HG02981 (cell line): ENCODE results near the gene NUDT14.

Experiments used
- ATAC-seq: cut with Tn5 transposase; IDR thresholded peaks from one replicate; pipeline ENCODE4 v1.9.1; 2021; ENCODE audit warnings: mild to moderate bottlenecking, moderate library complexity; ENCODE audit not compliant: unreplicated experiment

NUDT14 gene

GRCh38 chr14:105177082-105177481 lies 4.0 kb downstream of the NUDT14 start:
- ATAC-seq = no peak

DNA sequence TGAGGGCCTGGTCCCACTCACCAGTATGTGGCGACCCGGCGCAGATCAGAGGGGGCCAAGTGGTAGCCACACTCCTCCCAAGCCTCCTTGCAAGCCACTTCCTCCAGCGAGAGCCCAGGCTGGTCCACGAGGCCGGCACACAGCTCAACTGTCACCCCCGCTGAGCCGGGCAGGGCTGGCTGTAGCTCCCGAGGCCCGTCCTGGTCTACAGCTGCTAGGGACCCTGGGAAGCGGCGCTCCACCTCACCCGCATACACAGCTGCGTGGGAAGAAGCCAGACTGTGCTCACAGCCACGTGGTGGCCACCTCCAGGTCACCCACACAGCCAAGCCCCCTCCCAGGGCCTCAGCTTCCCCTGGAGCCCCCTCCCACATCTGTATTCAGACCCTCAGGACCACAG lies 4.6 kb downstream of the NUDT14 start:
- ATAC-seq = no peak

DNA sequence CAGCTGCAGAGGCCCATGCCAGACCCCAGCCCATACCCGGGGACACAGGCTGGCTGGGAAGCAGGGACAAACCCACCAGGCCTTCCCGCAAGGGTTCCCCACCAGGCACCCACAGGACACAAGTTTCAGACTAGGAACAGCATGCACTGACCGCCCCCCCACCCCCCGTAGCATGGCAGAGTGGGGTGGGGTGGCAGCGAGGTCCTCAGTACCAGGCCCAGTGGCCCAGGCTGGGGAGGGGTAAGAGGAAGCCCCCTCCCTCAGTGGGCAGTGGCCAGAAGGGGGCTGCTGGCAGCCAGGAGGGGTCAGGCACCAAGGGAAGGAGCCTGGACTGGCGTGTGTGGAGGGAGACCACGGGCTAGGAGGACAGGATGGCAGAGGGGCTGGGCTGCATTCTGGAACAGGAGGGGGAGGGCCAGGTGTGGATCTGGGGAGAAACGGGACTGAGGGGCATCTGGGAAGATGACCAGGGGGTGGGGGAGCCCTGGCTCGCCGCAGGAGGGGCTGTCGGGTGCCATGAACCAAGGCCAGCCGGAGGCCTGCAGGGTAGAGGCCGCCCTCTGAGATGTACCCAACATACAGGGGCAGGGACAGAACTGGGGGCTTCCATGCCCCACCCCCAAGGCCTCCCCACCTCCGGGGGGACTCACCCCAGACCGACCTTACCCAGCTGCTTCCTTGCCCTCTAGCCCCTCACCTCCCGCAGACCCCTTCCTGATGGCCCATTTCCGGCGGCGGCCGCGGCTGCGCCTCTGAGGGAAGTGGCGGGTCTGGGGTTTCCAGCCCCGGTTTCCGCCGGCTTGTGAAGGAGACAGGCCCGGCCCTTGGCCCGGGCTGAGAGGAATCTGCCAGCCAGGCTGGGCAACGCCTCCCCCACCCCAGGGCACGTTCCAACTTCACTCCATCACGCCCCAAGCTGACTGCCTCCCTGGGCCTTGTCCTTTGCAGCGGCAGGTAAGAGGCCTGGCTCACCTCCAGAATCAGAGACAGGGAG lies 6.9 kb downstream of the NUDT14 start:
- ATAC-seq = no peak

- ATAC-seq = no peak
These were observed 8.0 kb downstream of the NUDT14 start for GRCh38 chr14:105173145-105173544.

- ATAC-seq = no peak
These were observed 8.6 kb downstream of the NUDT14 start for GRCh38 chr14:105172476-105172875.

GRCh38 chr14:105171004-105171673 lies 10.0 kb downstream of the NUDT14 start:
- ATAC-seq = no peak

GRCh38 chr14:105169776-105170655 lies 11.1 kb downstream of the NUDT14 start:
- ATAC-seq = no peak

DNA sequence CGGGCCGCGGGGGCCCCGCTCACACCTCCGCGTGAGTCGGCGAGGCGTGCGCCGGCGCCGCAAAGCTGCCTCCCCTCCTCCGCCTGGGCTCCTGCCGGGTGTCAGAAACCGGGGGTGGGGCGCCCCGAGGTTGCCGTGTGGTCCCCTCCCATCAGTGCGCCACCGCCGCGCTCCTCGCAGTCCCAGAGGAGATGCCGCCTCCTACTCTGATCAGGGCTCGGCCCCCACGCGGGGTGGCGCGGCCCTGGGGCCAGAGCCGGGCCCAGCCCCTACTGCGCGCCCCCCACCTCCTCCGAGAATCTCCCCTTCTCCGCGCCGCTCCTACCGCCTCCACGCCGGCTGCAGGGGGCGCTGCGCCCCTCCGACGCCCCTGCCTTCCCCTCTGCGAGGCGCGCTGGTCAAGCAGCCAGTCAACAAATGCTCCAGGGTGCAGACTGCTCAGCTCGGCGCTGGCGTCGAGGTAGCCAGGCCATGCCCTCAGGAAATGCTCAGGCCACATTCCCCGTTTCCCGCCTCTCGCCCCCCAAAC lies 12.1 kb downstream of the NUDT14 start:
- ATAC-seq = no peak

DNA sequence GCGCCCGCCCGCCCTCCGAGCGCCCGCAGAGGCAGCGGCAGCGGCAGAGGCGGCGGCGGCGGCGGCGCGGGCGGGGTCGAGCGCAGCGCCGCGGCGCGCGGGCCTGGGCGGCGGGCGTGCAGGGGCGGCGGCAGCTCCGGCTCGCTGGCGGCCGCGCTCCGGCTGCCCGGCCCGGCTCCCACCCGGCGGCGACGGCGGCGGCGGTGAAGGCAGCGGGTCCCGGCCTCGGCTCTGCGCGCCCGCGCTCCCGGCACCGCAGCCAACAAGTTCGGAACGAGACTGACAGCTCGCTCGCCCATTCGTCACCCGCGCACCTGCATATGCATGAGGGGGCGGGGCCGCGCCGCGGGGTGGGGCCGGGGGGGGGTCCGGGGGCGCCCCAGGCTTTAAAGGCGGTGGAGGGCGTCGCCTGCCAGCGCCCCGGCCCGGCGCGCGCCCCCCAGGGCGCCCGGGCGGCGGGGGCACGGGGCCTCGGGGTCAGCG lies 12.6 kb downstream of the NUDT14 start, which contains the start of gene JAG2:
JAG2 (minus strand) TSS at position 281 of the 483 bp plus-strand sequence. CDS start 356 bp downstream, outside the sequence.
- no peak for ATAC-seq

DNA sequence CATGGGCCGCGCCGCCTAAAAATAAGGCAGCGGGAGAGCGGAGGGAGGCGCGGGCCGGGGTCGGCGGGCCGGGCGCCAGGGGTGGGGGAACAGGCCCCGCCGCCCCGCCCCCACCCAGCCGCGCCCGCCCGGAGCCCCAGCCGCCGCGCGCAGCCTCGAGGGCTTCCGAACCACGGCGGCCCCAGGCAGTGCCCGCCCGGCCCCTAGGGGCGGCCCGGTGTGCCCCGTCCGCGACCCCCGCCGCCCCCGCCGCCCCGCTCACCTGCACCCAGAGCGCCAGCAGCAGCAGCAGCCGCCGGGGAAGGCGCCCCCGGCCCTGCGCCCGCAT lies 13.1 kb downstream of the NUDT14 start:
- no peak for ATAC-seq

- no peak for ATAC-seq
These were observed 13.6 kb downstream of the NUDT14 start for GRCh38 chr14:105167303-105168092.

DNA sequence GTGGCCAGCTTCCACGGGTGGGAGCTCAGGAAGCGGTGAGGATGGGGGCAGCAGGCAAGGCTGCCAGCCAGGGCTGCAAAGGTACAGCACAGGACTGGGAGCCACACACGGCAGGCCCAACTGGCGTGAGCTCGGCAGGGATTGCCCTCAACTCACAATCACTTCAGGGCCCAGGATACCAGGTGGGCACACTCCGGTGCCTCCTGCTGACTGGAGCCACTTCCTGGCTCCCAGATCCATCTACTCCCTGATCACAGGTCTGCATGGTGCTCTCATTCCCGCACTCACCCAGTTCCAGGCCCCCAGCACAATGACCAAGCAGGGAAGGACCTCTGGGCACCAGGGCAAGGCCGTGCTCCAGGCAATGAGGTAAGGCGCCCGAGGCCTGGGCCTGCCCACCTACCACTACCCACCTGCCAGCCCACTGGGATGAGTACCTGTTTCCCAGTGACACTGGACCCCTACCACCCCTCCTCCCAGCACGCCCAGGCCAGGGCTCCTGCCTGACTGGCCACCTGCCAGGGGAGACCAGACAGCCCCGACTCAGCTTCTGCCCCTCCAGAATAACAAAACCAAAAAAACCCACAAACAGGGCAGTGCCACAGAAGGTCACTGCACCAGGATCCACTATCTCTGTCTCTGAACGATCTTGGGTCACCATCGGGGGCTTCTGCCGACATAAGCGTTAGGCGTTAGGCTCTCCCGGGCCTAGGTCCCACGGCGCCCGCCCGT lies 14.4 kb downstream of the NUDT14 start:
- ATAC-seq = no peak

GRCh38 chr14:105165761-105166485 lies 15.2 kb downstream of the NUDT14 start:
- no peak for ATAC-seq

GRCh38 chr14:105165134-105165704 lies 15.9 kb downstream of the NUDT14 start:
- no peak for ATAC-seq

GRCh38 chr14:105163040-105163742 lies 17.9 kb downstream of the NUDT14 start:
- ATAC-seq = no peak

DNA sequence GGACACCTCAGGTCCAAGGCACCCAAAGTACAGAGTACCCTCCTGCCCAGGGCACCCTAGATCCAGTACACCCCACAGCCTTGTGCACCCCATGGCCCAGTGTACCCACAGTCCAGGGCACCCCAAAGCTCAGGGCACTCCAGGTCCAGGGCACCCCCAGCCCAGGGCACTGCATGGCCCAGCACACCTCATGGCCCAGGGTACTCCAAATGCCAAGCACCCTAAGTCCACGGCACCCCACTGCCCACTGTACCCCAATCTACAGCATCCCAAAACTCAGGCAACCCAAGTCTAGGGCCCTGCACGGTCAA lies 18.5 kb downstream of the NUDT14 start:
- ATAC-seq = no peak

DNA sequence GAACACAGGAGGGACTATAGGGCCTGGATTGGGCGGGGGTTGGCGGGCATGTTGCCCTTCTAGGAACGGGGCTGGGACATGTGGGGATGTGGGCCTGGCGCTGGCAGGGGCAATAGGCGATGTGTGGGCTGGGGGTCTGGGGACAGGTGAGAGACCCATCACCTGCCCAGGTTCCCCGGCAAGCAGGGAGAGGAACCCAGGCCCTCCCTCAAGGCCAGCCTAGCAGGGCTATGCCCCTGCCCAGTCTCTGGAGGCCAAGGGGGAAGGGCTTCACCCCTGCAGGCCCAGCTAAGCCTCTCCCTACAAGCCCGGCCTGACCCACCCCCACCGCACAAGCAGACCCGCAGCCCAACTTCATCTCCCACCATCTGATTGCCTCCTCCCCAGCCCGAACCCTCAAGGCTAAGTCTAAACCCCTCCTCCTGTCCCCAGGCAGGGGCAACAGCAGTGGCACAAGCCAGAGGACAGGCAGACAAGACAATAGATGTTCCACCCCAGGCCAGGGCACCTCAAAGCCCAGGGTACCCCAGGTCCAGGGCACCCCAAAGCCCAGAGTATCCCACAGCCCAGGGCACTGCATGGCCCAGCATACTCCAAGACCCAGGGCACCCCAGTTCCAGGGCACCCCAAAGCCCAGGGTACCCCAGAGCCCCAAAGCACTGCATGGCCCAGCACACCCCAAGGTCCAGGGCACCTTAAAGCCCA lies 19.0 kb downstream of the NUDT14 start:
- no peak for ATAC-seq
